Measurements from ENCODE around the gene TCEAL4. TPM values are rescaled to one million over a fixed set of nuclear protein-coding genes. Genes with fewer than 3 reads are reported as not detected.

TCEAL4 gene
- total RNA-seq, 1 donor from 2014 or later: 72.3 TPM

- Mint-ChIP-seq H3K27me3 (no peaks in the 10 kb centered on the region), H3K4me3 (ENCODE audit: low read depth) (no peak overlapping the region), H3K36me3 (ENCODE audit: insufficient read depth) (peaks cover 7% of the 10 kb centered on the region), H3K9me3 (ENCODE audit: low read depth) (peaks cover 5% of the 10 kb centered on the region), H3K4me1 (ENCODE audit: low read depth) (peaks cover 9% of the 10 kb centered on the region), H3K27ac (no peak overlapping the region)
- DNase-seq (ENCODE audit: low spot score, unreplicated experiment): no peak
- TF ChIP-seq CTCF (IDR thresholded peaks at IDR 0.05; ENCODE audit: unreplicated experiment): no peak
Measured at GRCh38 chrX:103624111-103624510, 38.8 kb downstream of the TCEAL4 start.

GRCh38 chrX:103626855-103627254 is 41.5 kb downstream of the TCEAL4 start:
- Mint-ChIP-seq H3K27me3 (no peaks in the 10 kb centered on the region), H3K9me3 (ENCODE audit: low read depth) (peaks cover 3% of the 10 kb centered on the region), H3K4me3 (ENCODE audit: low read depth) (no peak overlapping the region), H3K36me3 (ENCODE audit: insufficient read depth) (peaks cover 4% of the 10 kb centered on the region), H3K4me1 (ENCODE audit: low read depth) (peaks cover 13% of the 10 kb centered on the region), H3K27ac (no peak overlapping the region)
- DNase-seq (ENCODE audit: low spot score, unreplicated experiment): no peak
- TF ChIP-seq CTCF (IDR thresholded peaks at IDR 0.05; ENCODE audit: unreplicated experiment): no peak

GRCh38 chrX:103628386-103629317 is 43.3 kb downstream of the TCEAL4 start, which contains the start of gene TCEAL1:
TCEAL1 (plus strand) TSS chrX:103628975; CDS start chrX:103629917, 942 bp downstream.
- Mint-ChIP-seq H3K4me1 (ENCODE audit: low read depth) (peaks cover 13% of the 10 kb centered on the region), H3K36me3 (ENCODE audit: insufficient read depth) (peaks cover 4% of the 10 kb centered on the region), H3K27me3 (no peaks in the 10 kb centered on the region), H3K9me3 (ENCODE audit: low read depth) (peaks cover 3% of the 10 kb centered on the region), H3K27ac (peak within 1 kb of the TSS; percentile 98), H3K4me3 (ENCODE audit: low read depth) (peak within 1 kb of the TSS; percentile 98)
- peak; percentile 23 for DNase-seq (ENCODE audit: low spot score, unreplicated experiment)
- TF ChIP-seq CTCF (IDR thresholded peaks at IDR 0.05; ENCODE audit: unreplicated experiment): no peak

GRCh38 chrX:103629318-103630170 is 44.2 kb downstream of the TCEAL4 start:
- Mint-ChIP-seq H3K27me3 (no peaks in the 10 kb centered on the region), H3K9me3 (ENCODE audit: low read depth) (peaks cover 3% of the 10 kb centered on the region), H3K27ac (peak overlapping the region; percentile 98), H3K4me1 (ENCODE audit: low read depth) (peaks cover 13% of the 10 kb centered on the region), H3K36me3 (ENCODE audit: insufficient read depth) (peaks cover 4% of the 10 kb centered on the region), H3K4me3 (ENCODE audit: low read depth) (peak overlapping the region; percentile 98)
- DNase-seq (ENCODE audit: low spot score, unreplicated experiment): peak; percentile 50
- TF ChIP-seq CTCF (IDR thresholded peaks at IDR 0.05; ENCODE audit: unreplicated experiment): peak; percentile 68

- peak overlapping the region; percentile 98 for H3K4me3 Mint-ChIP-seq (ENCODE audit: low read depth)
- DNase-seq (ENCODE audit: low spot score, unreplicated experiment): no peak
- peak overlapping the region; percentile 98 for H3K27ac Mint-ChIP-seq
- peaks cover 4% of the 10 kb centered on the region for H3K36me3 Mint-ChIP-seq (ENCODE audit: insufficient read depth)
- peaks cover 12% of the 10 kb centered on the region for H3K4me1 Mint-ChIP-seq (ENCODE audit: low read depth)
- H3K27me3 Mint-ChIP-seq: no peaks in the 10 kb centered on the region
- no peak for TF ChIP-seq CTCF (IDR thresholded peaks at IDR 0.05; ENCODE audit: unreplicated experiment)
- H3K9me3 Mint-ChIP-seq (ENCODE audit: low read depth): peaks cover 3% of the 10 kb centered on the region
Measured at GRCh38 chrX:103630171-103630511, 44.8 kb downstream of the TCEAL4 start.
